Posterior cingulate gyrus (tissue), 11 donors: ENCODE measurements around the gene TCF7.
A peak's percentile ranks its signal among the peaks of the same experiment; 100 is the strongest.

Experiments
- DNase-seq, 10 donors: peaks; one replicate each; pipeline versions ENCODE4 v3.0.0 to v3.0.0-alpha.2; 2020 to 2021; ENCODE audit warnings: mixed read lengths in 3 of 10
- intact Hi-C: fragments of 100-400 bp; cut with DNase I; formaldehyde crosslinking; loops from one replicate; pipeline ENCODE4 v1.15.1; 2023

Gene TCF7

GRCh38 chr5:134113902-134114875 is at the start of gene TCF7:
TCF7 (plus strand) TSS chr5:134114681; CDS start chr5:134114907, 226 bp downstream.
- intact Hi-C loops: no loop called here
- DNase-seq: peak in 4 of 10 donors; percentile 26 to 62 (median 44)

- intact Hi-C loops: no loop called here
- DNase-seq: peak in 1 of 10 donors; percentile 9
Observed at GRCh38 chr5:134069553-134069952, 44.9 kb upstream of the TCF7 start.

- intact Hi-C loops: no loop called here
Observed at GRCh38 chr5:134070725-134071613, 43.5 kb upstream of the TCF7 start.

GRCh38 chr5:134071614-134072207 is 42.8 kb upstream of the TCF7 start:
- intact Hi-C loops: no loop called here
- DNase-seq: peak in 1 of 10 donors; percentile 21

More at GRCh38 chr5:134070725-134071613, 43.5 kb upstream of the TCF7 start:
- peak in 3 of 10 donors; percentile 24 to 74 (median 73) for DNase-seq

GRCh38 chr5:134072471-134073210 is 41.8 kb upstream of the TCF7 start:
- DNase-seq: peak in 1 of 10 donors; percentile 44

GRCh38 chr5:134073404-134073803 is 41.1 kb upstream of the TCF7 start:
- DNase-seq: no peak

More at GRCh38 chr5:134072471-134073210, 41.8 kb upstream of the TCF7 start:
- intact Hi-C loops: no loop called here

GRCh38 chr5:134075102-134075501 is 39.4 kb upstream of the TCF7 start:
- intact Hi-C loops: no loop called here
- DNase-seq: no peak

More at GRCh38 chr5:134073404-134073803, 41.1 kb upstream of the TCF7 start:
- intact Hi-C loops: no loop called here

- peak in 2 of 10 donors; percentile 15 to 73 for DNase-seq
- intact Hi-C loops: no loop called here
Observed at GRCh38 chr5:134077926-134078580, 36.4 kb upstream of the TCF7 start.

- DNase-seq: peak in 2 of 10 donors; percentile 41 to 62
- intact Hi-C loops: no loop called here
Observed at GRCh38 chr5:134079748-134080581, 34.5 kb upstream of the TCF7 start.

- no peak for DNase-seq
- intact Hi-C loops: no loop called here
Observed at GRCh38 chr5:134082264-134082992, 32.1 kb upstream of the TCF7 start.

- DNase-seq: peak in 2 of 10 donors; percentile 32 to 43
- intact Hi-C loops: no loop called here
Observed at GRCh38 chr5:134083517-134083916, 31.0 kb upstream of the TCF7 start.

GRCh38 chr5:134084022-134084565 is 30.4 kb upstream of the TCF7 start:
- DNase-seq: peak in 2 of 10 donors; percentile 21 to 43
- intact Hi-C loops: no loop called here

- DNase-seq: peak in 1 of 10 donors; percentile 7
Observed at GRCh38 chr5:134084570-134084969, 29.9 kb upstream of the TCF7 start.

GRCh38 chr5:134085411-134085810 is 29.1 kb upstream of the TCF7 start:
- intact Hi-C loops: no loop called here

More at GRCh38 chr5:134084570-134084969, 29.9 kb upstream of the TCF7 start:
- intact Hi-C loops: no loop called here

GRCh38 chr5:134086225-134086942 is 28.1 kb upstream of the TCF7 start:
- intact Hi-C loops: no loop called here

More at GRCh38 chr5:134085411-134085810, 29.1 kb upstream of the TCF7 start:
- DNase-seq: peak in 1 of 10 donors; percentile 18

GRCh38 chr5:134086943-134087305 is 27.6 kb upstream of the TCF7 start:
- DNase-seq: peak in 1 of 10 donors; percentile 34
- intact Hi-C loops: no loop called here

More at GRCh38 chr5:134086225-134086942, 28.1 kb upstream of the TCF7 start:
- peak in 1 of 10 donors; percentile 4 for DNase-seq
